H9 (cell line): ENCODE data around the gene TNFAIP2. TPM values are rescaled to one million over a fixed set of nuclear protein-coding genes. Genes with fewer than 3 reads are reported as not detected.

Experiments
- DNase-seq: peaks from one replicate; pipeline ENCODE4 v3.0.0-alpha.2; 2017
- H2AFZ ChIP-seq: one replicate; pipeline ENCODE4 v1.6.1; 2013; ENCODE audit warnings: mild to moderate bottlenecking, low read length, control low read depth, moderate library complexity
- H2AK5ac ChIP-seq: 2 replicates; pipeline ENCODE4 v1.6.1; 2013; ENCODE audit warnings: low read length, control low read depth, mixed read lengths; ENCODE audit not compliant: insufficient read length
- H2BK120ac ChIP-seq: one replicate; pipeline ENCODE4 v1.6.1; 2013; ENCODE audit warnings: low read depth, mild to moderate bottlenecking, low read length, control low read depth, inconsistent platforms; ENCODE audit not compliant: poor library complexity, severe bottlenecking
- H2BK12ac ChIP-seq: 2 replicates; pipeline ENCODE4 v1.6.1; 2013; ENCODE audit warnings: low read length, control low read depth, mixed read lengths, low read depth; ENCODE audit not compliant: insufficient read length
- H2BK15ac ChIP-seq: 2 replicates; pipeline ENCODE4 v1.6.1; 2013; ENCODE audit warnings: low read depth, low read length, control low read depth
- H2BK20ac ChIP-seq: one replicate; pipeline ENCODE4 v1.6.1; 2013; ENCODE audit warnings: low read depth, mild to moderate bottlenecking, low read length, control low read depth, inconsistent platforms; ENCODE audit not compliant: poor library complexity, severe bottlenecking
- H2BK5ac ChIP-seq: 2 replicates; pipeline ENCODE4 v1.6.1; 2013; ENCODE audit warnings: low read length, control low read depth, mixed read lengths; ENCODE audit not compliant: insufficient read length
- H3K14ac ChIP-seq: 2 replicates; pipeline ENCODE4 v1.6.1; 2013; ENCODE audit warnings: low read length, control low read depth; ENCODE audit not compliant: insufficient read depth
- H3K18ac ChIP-seq: 2 replicates; pipeline ENCODE4 v1.6.1; 2013; ENCODE audit warnings: low read depth, mild to moderate bottlenecking, mixed read lengths, low read length, control low read depth; ENCODE audit not compliant: insufficient read length
- H3K23ac ChIP-seq: 2 replicates; pipeline ENCODE4 v1.6.1; 2013; ENCODE audit warnings: low read length, control low read depth, mixed read lengths, low read depth; ENCODE audit not compliant: insufficient read length
- H3K23me2 ChIP-seq: 2 replicates; pipeline ENCODE4 v1.6.1; 2013; ENCODE audit warnings: low read depth, mild to moderate bottlenecking, mixed read lengths, low read length, control low read depth; ENCODE audit not compliant: insufficient read length, poor library complexity, severe bottlenecking
- H3K27ac ChIP-seq: 2 replicates; pipeline ENCODE4 v1.5.1; 2013; ENCODE audit warnings: low read length, control low read depth, mixed read lengths, low read depth; ENCODE audit not compliant: insufficient read length
- H3K27me3 ChIP-seq: 2 replicates; pipeline ENCODE4 v1.6.1; 2013; ENCODE audit warnings: low read length, control low read depth, inconsistent platforms; ENCODE audit not compliant: insufficient read depth
- H3K4ac ChIP-seq: 2 replicates; pipeline ENCODE4 v1.6.1; 2013; ENCODE audit warnings: low read depth, mild to moderate bottlenecking, control low read depth, inconsistent platforms, low read length, moderate library complexity
- H3K4me1 ChIP-seq: 2 replicates; pipeline ENCODE4 v1.6.1; 2013; ENCODE audit warnings: low read length, control low read depth, inconsistent platforms; ENCODE audit not compliant: insufficient read depth
- H3K4me2 ChIP-seq: 2 replicates; pipeline ENCODE4 v1.6.1; 2013; ENCODE audit warnings: low read length, control low read depth, mixed read lengths; ENCODE audit not compliant: insufficient read length, insufficient read depth
- H3K56ac ChIP-seq: 2 replicates; pipeline ENCODE4 v1.6.1; 2013; ENCODE audit warnings: low read depth, mild to moderate bottlenecking, mixed read lengths, low read length, control low read depth; ENCODE audit not compliant: insufficient read length
- H3K79me1 ChIP-seq: 2 replicates; pipeline ENCODE4 v1.6.1; 2013; ENCODE audit warnings: low read depth, mild to moderate bottlenecking, moderate library complexity, low read length, control low read depth, inconsistent platforms; ENCODE audit not compliant: insufficient read depth, poor library complexity, severe bottlenecking
- H3K79me2 ChIP-seq: 2 replicates; pipeline ENCODE4 v1.6.1; 2013; ENCODE audit warnings: low read length, control low read depth, inconsistent platforms; ENCODE audit not compliant: insufficient read depth
- H3K9ac ChIP-seq: 2 replicates; pipeline ENCODE4 v1.6.1; 2013; ENCODE audit warnings: low read length, control low read depth, mixed read lengths; ENCODE audit not compliant: insufficient read length; ENCODE audit errors: extremely low read depth
- H3K9me3 ChIP-seq: one replicate; pipeline ENCODE4 v1.6.1; 2013; ENCODE audit warnings: low read depth, low read length, inconsistent platforms; ENCODE audit not compliant: control insufficient read depth
- H3T11ph ChIP-seq: one replicate; pipeline ENCODE4 v1.6.1; 2013; ENCODE audit warnings: mild to moderate bottlenecking, low read length, control low read depth, inconsistent platforms
- H4K20me1 ChIP-seq: one replicate; pipeline ENCODE4 v1.6.1; 2013; ENCODE audit not compliant: control insufficient read depth, insufficient read length, insufficient read depth
- H4K5ac ChIP-seq: 2 replicates; pipeline ENCODE4 v1.6.1; 2013; ENCODE audit warnings: low read depth, mild to moderate bottlenecking, mixed read lengths, low read length, control low read depth; ENCODE audit not compliant: insufficient read length
- H4K8ac ChIP-seq: replicated peaks from 2 replicates; pipeline ENCODE4 v1.6.1; 2013; ENCODE audit warnings: low read length, control low read depth, mixed read lengths, low read depth; ENCODE audit not compliant: insufficient read length
- H4K91ac ChIP-seq: 2 replicates; pipeline ENCODE4 v1.6.1; 2013; ENCODE audit warnings: low read depth, mild to moderate bottlenecking, moderate library complexity, mixed read lengths, low read length, control low read depth; ENCODE audit not compliant: insufficient read length
- H3K27ac Mint-ChIP-seq, 3 experiments: 2 replicates in 2 of 3; 3 replicates in 1 of 3; pipeline ENCODE4 v1.8.0; 2020 to 2021; ENCODE audit warnings: mixed read lengths in 3 of 3, mild to moderate bottlenecking in 1 of 3, moderate library complexity in 1 of 3
- H3K27me3 Mint-ChIP-seq: 2 replicates; pipeline ENCODE4 v1.8.0; 2021; ENCODE audit warnings: low read depth, mild to moderate bottlenecking, moderate library complexity, mixed read lengths
- H3K36me3 Mint-ChIP-seq, 3 experiments: 2 replicates in 2 of 3; 3 replicates in 1 of 3; pipeline ENCODE4 v1.8.0; 2020 to 2021; ENCODE audit warnings: low read depth in 3 of 3, mixed read lengths in 3 of 3; ENCODE audit not compliant: insufficient read depth in 1 of 3
- H3K4me1 Mint-ChIP-seq, 2 experiments: 2 replicates each; pipeline ENCODE4 v1.8.0; 2020; ENCODE audit warnings: mixed read lengths in 2 of 2
- H3K4me3 Mint-ChIP-seq, 2 experiments: 2 replicates in 1 of 2; 3 replicates in 1 of 2; pipeline ENCODE4 v1.8.0; 2020 to 2021; ENCODE audit warnings: mild to moderate bottlenecking in 2 of 2, mixed read lengths in 2 of 2, moderate library complexity in 1 of 2
- H3K9me3 Mint-ChIP-seq, 2 experiments: 2 replicates in 1 of 2; 3 replicates in 1 of 2; pipeline ENCODE4 v1.8.0; 2020; ENCODE audit warnings: mild to moderate bottlenecking in 2 of 2, mixed read lengths in 2 of 2, moderate library complexity in 1 of 2
- WGBS: extraction: QIAGEN DNeasy Blood & Tissue Kit; methylation state at CpG from one replicate; pipeline ENCODE4 v1.1.7; 2013; ENCODE audit warnings: missing lambda C conversion rate, low lambda C conversion rate, mixed read lengths; ENCODE audit not compliant: insufficient read length; ENCODE audit errors: extremely low coverage; 5-methylcytosine and 5-hydroxymethylcytosine counted together
- total RNA-seq: library from RNA; stranded (reverse); gene quantifications from 2 replicates; pipeline ENCODE4 v1.2.1, GENCODE V29; 2021
- TF ChIP-seq, protein P1 (sequence below): fragments of 200-600 bp; sonication (generic); conservative IDR thresholded peaks from 3 replicates; pipeline ENCODE4 v1.8.0; 2021; ENCODE audit warnings: antibody characterized with exemption, mild to moderate bottlenecking

The TNFAIP2 gene
- total RNA-seq, 1 experiment from 2014 or later, result 29.3 TPM

DNA sequence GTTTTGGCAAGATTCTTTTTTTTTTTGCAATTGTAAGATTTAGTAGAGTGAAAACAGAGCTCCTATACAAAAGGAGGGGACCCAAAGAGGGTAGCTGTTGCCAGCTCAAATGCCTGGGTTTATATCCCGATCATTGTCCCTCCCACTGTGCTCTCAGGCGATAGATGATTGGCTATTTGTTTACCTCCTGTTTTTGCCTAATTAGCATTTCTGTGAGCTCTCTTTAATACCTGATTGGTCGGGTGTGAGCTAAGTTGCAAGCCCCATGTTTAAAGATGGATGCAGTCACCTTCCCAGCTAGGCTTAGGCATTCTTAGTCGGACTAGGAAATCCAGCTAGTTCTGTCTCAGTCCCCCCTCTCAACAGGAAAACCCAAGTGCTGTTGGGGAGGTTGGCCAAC is 26.9 kb upstream of the TNFAIP2 start:
- Histone ChIP-seq H2BK5ac (no peak overlapping the region), H2BK15ac (no peak overlapping the region), H4K20me1 (no peaks in the 10 kb centered on the region), H3K56ac (no peak overlapping the region), H3K9me3 (no peaks in the 10 kb centered on the region), H3T11ph (no peak overlapping the region), H3K4me2 (no peak overlapping the region), H3K27ac (no peak overlapping the region), H3K79me2 (no peaks in the 10 kb centered on the region), H4K91ac (no peak overlapping the region), H2AK5ac (no peak overlapping the region), H3K18ac (no peak overlapping the region), H3K14ac (no peak overlapping the region), H3K4ac (no peak overlapping the region), H2BK120ac (no peak overlapping the region), H2AFZ (no peak overlapping the region), H3K23me2 (no peaks in the 10 kb centered on the region), H2BK20ac (no peak overlapping the region), H2BK12ac (no peak overlapping the region), H4K5ac (no peak overlapping the region), H3K4me1 (no peaks in the 10 kb centered on the region; the same call in 1 of the 2 replicates), H3K79me1 (no peaks in the 10 kb centered on the region), H3K9ac (no peak overlapping the region), H4K8ac (no peak overlapping the region), H3K23ac (no peak overlapping the region), H3K27me3 (no peaks in the 10 kb centered on the region)
- TF ChIP-seq, protein P1, sequence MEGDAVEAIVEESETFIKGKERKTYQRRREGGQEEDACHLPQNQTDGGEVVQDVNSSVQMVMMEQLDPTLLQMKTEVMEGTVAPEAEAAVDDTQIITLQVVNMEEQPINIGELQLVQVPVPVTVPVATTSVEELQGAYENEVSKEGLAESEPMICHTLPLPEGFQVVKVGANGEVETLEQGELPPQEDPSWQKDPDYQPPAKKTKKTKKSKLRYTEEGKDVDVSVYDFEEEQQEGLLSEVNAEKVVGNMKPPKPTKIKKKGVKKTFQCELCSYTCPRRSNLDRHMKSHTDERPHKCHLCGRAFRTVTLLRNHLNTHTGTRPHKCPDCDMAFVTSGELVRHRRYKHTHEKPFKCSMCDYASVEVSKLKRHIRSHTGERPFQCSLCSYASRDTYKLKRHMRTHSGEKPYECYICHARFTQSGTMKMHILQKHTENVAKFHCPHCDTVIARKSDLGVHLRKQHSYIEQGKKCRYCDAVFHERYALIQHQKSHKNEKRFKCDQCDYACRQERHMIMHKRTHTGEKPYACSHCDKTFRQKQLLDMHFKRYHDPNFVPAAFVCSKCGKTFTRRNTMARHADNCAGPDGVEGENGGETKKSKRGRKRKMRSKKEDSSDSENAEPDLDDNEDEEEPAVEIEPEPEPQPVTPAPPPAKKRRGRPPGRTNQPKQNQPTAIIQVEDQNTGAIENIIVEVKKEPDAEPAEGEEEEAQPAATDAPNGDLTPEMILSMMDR, result no peak
- DNase-seq, result no peak
- peaks cover 7% of the 10 kb centered on the region for H3K27me3 Mint-ChIP-seq
- no peaks in the 10 kb centered on the region for H3K36me3 Mint-ChIP-seq
- H3K27ac Mint-ChIP-seq, result peak overlapping the region in 2 of 3 experiments; percentile 5 to 88; a peak in 3 of 7 replicates
- H3K4me3 Mint-ChIP-seq, result peak overlapping the region in 1 of 2 experiments; percentile 43; a peak in 2 of 5 replicates
- H3K4me1 Mint-ChIP-seq, result peaks cover 13 to 44% of the 10 kb centered on the region in 2 experiments
- H3K9me3 Mint-ChIP-seq, result no peaks in the 10 kb centered on the region
- no CpG with 5 or more reads among the region's 4 CpGs for WGBS
